ENCODE results near the gene BACH2. TPM values are rescaled to one million over a fixed set of nuclear protein-coding genes. Genes with fewer than 3 reads are reported as not detected.

Gene BACH2
- polyA plus RNA-seq, 1 donor from 2014 or later: 45.5 TPM

- H3K27me3 ChIP-seq (ENCODE audit: insufficient read depth, low read depth, low read length): no peaks in the 10 kb centered on the region
- no peaks in the 10 kb centered on the region for H3K9me2 ChIP-seq (ENCODE audit: insufficient read depth, low read length)
- H3K4me2 ChIP-seq (ENCODE audit: low read length): no peak overlapping the region
- H3K36me3 ChIP-seq (ENCODE audit: insufficient read depth, low read length): no peaks in the 10 kb centered on the region
- H3K9ac ChIP-seq (ENCODE audit: low read length): no peak overlapping the region
- H4K20me1 ChIP-seq (ENCODE audit: insufficient read depth): no peaks in the 10 kb centered on the region
- no peaks in the 10 kb centered on the region for H3K9me3 ChIP-seq (ENCODE audit: low read length)
- no peaks in the 10 kb centered on the region for H3K79me2 ChIP-seq (replicated peaks; ENCODE audit: insufficient read depth, low read length)
- H3K4me3 ChIP-seq (ENCODE audit: low read length): no peak overlapping the region
- H3F3A ChIP-seq (ENCODE audit: insufficient read depth, low read length, poor library complexity, severe bottlenecking): no peaks in the 10 kb centered on the region
- no peak overlapping the region for H2AFZ ChIP-seq (ENCODE audit: low read depth, low read length)
- TF ChIP-seq RAD21 (conservative IDR thresholded peaks at IDR 0.05): no peak
- no peak for TF ChIP-seq TAF1 (IDR thresholded peaks at IDR 0.05; ENCODE audit: low read depth)
- TF ChIP-seq EZH2 (IDR thresholded peaks at IDR 0.05; ENCODE audit: borderline replicate concordance, insufficient read depth, low read length, poor library complexity, severe bottlenecking): no peak
- TF ChIP-seq, protein P1, sequence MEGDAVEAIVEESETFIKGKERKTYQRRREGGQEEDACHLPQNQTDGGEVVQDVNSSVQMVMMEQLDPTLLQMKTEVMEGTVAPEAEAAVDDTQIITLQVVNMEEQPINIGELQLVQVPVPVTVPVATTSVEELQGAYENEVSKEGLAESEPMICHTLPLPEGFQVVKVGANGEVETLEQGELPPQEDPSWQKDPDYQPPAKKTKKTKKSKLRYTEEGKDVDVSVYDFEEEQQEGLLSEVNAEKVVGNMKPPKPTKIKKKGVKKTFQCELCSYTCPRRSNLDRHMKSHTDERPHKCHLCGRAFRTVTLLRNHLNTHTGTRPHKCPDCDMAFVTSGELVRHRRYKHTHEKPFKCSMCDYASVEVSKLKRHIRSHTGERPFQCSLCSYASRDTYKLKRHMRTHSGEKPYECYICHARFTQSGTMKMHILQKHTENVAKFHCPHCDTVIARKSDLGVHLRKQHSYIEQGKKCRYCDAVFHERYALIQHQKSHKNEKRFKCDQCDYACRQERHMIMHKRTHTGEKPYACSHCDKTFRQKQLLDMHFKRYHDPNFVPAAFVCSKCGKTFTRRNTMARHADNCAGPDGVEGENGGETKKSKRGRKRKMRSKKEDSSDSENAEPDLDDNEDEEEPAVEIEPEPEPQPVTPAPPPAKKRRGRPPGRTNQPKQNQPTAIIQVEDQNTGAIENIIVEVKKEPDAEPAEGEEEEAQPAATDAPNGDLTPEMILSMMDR (IDR thresholded peaks at IDR 0.05; ENCODE audit: poor library complexity, severe bottlenecking): no peak
- no peak for TF ChIP-seq SMC3 (conservative IDR thresholded peaks at IDR 0.05; ENCODE audit: poor library complexity)
- TF ChIP-seq EP300 (conservative IDR thresholded peaks at IDR 0.05; ENCODE audit: poor library complexity, severe bottlenecking): no peak
- TF ChIP-seq MXI1 (conservative IDR thresholded peaks at IDR 0.05; ENCODE audit: poor library complexity, severe bottlenecking): no peak
- TF ChIP-seq POLR2AphosphoS5 (IDR thresholded peaks at IDR 0.05): no peak
- no peak for TF ChIP-seq REST (IDR thresholded peaks at IDR 0.05; ENCODE audit: borderline replicate concordance)
- H3K27ac ChIP-seq (ENCODE audit: low read length): no peak overlapping the region
Observed at GRCh38 chr6:89965441-89966227, 331.0 kb downstream of the BACH2 start.

DNA sequence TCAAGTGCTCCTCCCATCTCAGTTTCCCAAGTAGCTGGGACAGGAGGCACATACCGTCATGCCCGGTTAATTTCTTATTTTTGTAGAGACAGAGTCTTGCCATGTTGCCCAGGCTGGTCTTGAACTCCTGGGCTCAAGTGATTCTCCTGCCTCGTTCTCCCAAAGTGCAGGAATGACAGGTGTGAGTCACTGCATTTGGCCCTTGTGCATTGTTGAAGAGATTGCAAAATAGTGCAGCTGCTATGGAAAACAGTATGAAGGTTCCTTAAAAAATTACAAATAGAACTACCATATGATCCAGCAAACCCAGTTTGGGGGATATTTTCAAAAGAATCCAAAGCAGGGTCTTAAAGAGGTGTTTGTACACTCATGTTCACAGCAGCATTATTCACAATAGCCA lies 333.3 kb downstream of the BACH2 start:
- Histone ChIP-seq H3K4me2 (ENCODE audit: low read length) (no peak overlapping the region), H3K9me2 (ENCODE audit: insufficient read depth, low read length) (no peaks in the 10 kb centered on the region), H2AFZ (ENCODE audit: low read depth, low read length) (no peak overlapping the region), H3K79me2 (replicated peaks; ENCODE audit: insufficient read depth, low read length) (no peaks in the 10 kb centered on the region), H3F3A (ENCODE audit: insufficient read depth, low read length, poor library complexity, severe bottlenecking) (no peaks in the 10 kb centered on the region), H3K4me3 (ENCODE audit: low read length) (no peak overlapping the region), H3K9ac (ENCODE audit: low read length) (no peak overlapping the region), H4K20me1 (ENCODE audit: insufficient read depth) (no peaks in the 10 kb centered on the region), H3K36me3 (ENCODE audit: insufficient read depth, low read length) (no peaks in the 10 kb centered on the region), H3K27me3 (ENCODE audit: insufficient read depth, low read depth, low read length) (no peaks in the 10 kb centered on the region), H3K9me3 (ENCODE audit: low read length) (no peaks in the 10 kb centered on the region), H3K27ac (ENCODE audit: low read length) (no peak overlapping the region)
- TF ChIP-seq REST (IDR thresholded peaks at IDR 0.05; ENCODE audit: borderline replicate concordance): no peak
- TF ChIP-seq, protein P1 (IDR thresholded peaks at IDR 0.05; ENCODE audit: poor library complexity, severe bottlenecking): no peak
- TF ChIP-seq EZH2 (IDR thresholded peaks at IDR 0.05; ENCODE audit: borderline replicate concordance, insufficient read depth, low read length, poor library complexity, severe bottlenecking): no peak
- no peak for TF ChIP-seq TAF1 (IDR thresholded peaks at IDR 0.05; ENCODE audit: low read depth)
- TF ChIP-seq MXI1 (conservative IDR thresholded peaks at IDR 0.05; ENCODE audit: poor library complexity, severe bottlenecking): no peak
- TF ChIP-seq POLR2AphosphoS5 (IDR thresholded peaks at IDR 0.05): no peak
- no peak for TF ChIP-seq SMC3 (conservative IDR thresholded peaks at IDR 0.05; ENCODE audit: poor library complexity)
- TF ChIP-seq RAD21 (conservative IDR thresholded peaks at IDR 0.05): no peak
